Esophagus squamous epithelium (tissue), 5 donors: ENCODE data around the gene GIT1. TPM values are rescaled to one million over a fixed set of nuclear protein-coding genes. Genes with fewer than 3 reads are reported as not detected.
A peak's percentile ranks its signal among the peaks of the same experiment; 100 is the strongest.

Source experiments
- DNase-seq: peaks from one replicate; lab custom pipeline; 2025; lab: John Stamatoyannopoulos, UW
- H3K27ac ChIP-seq, 4 donors: fragments of 200-600 bp; sonication (generic); one replicate each; pipeline ENCODE4 v1.5.1; 2016 to 2019; ENCODE audit warnings: mild to moderate bottlenecking in 1 of 4
- H3K27me3 ChIP-seq, 4 donors: fragments of 200-600 bp; sonication (generic); 1 replicate in 3 of 4; 2 replicates in 1 of 4; pipeline versions ENCODE4 v1.5.1 to v1.6.0; 2017 to 2021; ENCODE audit warnings: antibody characterized with exemption in 1 of 4
- H3K36me3 ChIP-seq, 3 donors: fragments of 200-600 bp; sonication (generic); one replicate each; pipeline ENCODE4 v1.5.1; 2016 to 2019
- H3K4me1 ChIP-seq, 3 donors: fragments of 200-600 bp; sonication (generic); one replicate each; pipeline ENCODE4 v1.5.1; 2017 to 2019
- H3K4me3 ChIP-seq, 4 donors: fragments of 200-600 bp; sonication (generic); 1 replicate in 3 of 4; 2 replicates in 1 of 4; pipeline ENCODE4 v1.5.1; 2016 to 2019; ENCODE audit warnings: mild to moderate bottlenecking in 2 of 4, moderate library complexity in 1 of 4
- H3K9me3 ChIP-seq, 3 donors: fragments of 200-600 bp; sonication (generic); one replicate each; pipeline ENCODE4 v1.5.1; 2016 to 2019
- POLR2A ChIP-seq, 4 donors: fragments of 450-650 bp; IDR thresholded peaks; one replicate each; pipeline ENCODE4 v1.6.1; 2017; ENCODE audit warnings: antibody characterized with exemption in 4 of 4, mild to moderate bottlenecking in 4 of 4, moderate library complexity in 3 of 4
- WGBS, 2 donors: methylation state at CpG; one replicate each; pipeline ENCODE4 v1.1.5; 2018; 5-methylcytosine and 5-hydroxymethylcytosine counted together
- intact Hi-C: fragments of 100-400 bp; cut with DNase I; formaldehyde crosslinking; loops from one replicate; pipeline ENCODE4 v1.15.0; 2022
- total RNA-seq, 4 donors: library from RNA; depleted of rRNA; stranded (reverse); fragments of >200 nt; gene quantifications; one replicate each; pipeline ENCODE4 v1.1.0, GENCODE V29; 2016
- TF ChIP-seq, protein P1 (sequence below), 6 experiments: fragments of 450-650 bp in 4 of 6; fragments of 200-600 bp in 2 of 6; sonication (generic) in 2 of 6; IDR thresholded peaks; one replicate each; pipeline ENCODE4 v1.5.1; 2016 to 2019; ENCODE audit warnings: antibody characterized with exemption in 6 of 6, mild to moderate bottlenecking in 4 of 6, moderate library complexity in 4 of 6
- donor health status: DM: yes; HTN: yes; CAD: no.

The GIT1 gene
- total RNA-seq, 4 donors from 2014 or later = 24.0 to 45.4 (median 29.6) TPM

DNA sequence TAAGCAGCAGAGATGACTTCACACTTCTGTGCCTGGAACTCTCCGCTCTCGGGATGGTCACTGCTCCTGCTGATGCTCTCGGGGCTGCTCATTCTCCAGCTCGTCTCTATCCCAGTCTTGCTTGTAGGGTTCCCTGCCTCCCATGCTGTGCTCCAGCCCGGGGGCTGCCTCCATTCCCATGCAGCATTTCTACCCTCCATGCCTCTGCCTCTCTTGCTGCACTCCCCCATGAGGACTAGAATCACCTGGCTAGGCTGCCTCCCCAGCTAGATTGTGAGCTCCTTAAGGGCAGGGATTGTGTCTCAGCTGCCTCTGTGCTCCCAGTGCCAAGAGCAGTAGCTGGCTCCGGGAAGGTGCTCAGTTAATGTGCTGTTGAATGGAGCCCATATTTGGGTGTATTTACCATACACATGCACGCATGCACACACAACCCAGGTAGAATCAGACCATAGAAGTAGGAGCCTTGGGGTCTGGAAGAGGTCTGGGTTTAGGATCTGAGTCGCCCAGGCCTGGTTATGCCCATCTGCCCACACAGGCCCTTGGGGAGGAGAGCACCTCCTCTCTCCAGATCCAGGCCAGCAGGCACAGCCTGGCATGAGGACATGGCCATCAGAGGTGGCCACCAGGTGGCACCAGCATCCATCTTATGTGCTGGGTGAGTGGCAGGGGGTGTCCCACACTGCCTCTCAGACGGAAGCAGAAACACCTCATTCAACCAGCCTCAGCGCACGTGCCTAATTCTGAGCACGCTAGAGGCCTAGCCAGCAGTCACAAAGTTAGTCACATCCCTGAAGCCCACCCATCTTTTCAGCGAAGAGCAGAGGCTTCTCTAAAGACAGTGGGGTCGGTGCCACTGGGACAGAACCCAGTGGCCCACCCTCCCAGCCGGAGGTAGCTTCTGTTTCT lies 9.3 kb downstream of the GIT1 start:
- H3K4me1 ChIP-seq = peaks cover 51 to 81% (median 53%) of the 10 kb centered on the region in 3 donors
- peak overlapping the region in 3 of 4 donors; percentile 54 to 93 (median 70) for H3K27ac ChIP-seq
- WGBS, 2 donors = 45 to 48% methylated on average over 14 to 15 of the region's 15 CpGs

DNA sequence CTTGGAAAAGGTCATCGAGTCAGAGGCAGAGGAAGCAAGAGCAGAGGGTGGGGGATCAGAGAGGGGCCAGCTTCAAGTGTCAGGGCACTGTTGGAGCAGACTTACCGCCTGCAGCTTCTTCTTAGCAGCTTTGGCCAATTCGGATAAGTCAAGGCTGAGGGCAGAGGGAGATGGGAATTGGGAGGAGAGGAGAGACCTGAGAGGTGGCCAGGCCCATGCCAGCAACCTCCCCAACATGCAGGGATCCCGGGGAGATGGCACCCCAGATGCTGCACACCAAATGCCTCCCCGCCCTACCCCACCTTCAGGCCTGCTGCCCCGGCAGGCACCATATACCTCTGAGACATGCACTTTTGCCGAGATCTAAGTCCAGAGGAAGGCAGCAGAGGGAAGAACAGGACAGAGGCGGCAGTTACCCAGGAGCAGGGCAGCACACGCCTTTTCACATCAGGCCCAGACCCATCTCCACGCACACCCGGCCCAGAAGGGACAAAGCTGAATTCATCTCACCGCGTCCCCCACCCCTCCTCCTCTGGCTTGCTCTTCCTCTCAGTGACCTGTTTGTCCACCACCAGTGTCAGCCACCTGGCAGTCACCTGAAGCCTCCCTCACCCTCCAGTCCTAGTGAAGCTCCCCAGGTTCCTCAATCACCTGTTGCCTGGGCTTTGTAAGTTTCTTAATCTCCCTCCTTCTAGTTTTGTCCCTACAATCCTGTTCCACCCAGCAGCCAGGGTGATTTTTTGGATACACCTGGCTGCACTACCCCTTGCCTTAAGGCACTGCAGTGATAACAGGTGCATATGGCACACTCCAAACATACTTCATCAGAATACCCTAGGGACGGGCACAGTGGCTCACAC lies 10.6 kb downstream of the GIT1 start:
- Histone ChIP-seq H3K27me3 (no peaks in the 10 kb centered on the region), H3K4me1 (peaks cover 38 to 69% (median 44%) of the 10 kb centered on the region in 3 donors), H3K4me3 (no peak overlapping the region), H3K9me3 (no peaks in the 10 kb centered on the region), H3K36me3 (peaks cover 21 to 91% (median 51%) of the 10 kb centered on the region in 3 donors), H3K27ac (peak overlapping the region in 2 of 4 donors; percentile 49 to 55)
- TF ChIP-seq POLR2A (IDR thresholded peaks at IDR 0.05) = no peak
- intact Hi-C loops = no loop called here
- no peak for DNase-seq
- WGBS, 2 donors = 73 to 74% methylated on average over 8 to 11 of the region's 14 CpGs

More for the DNA sequence above, 9.3 kb downstream of the GIT1 start:
- H3K9me3 ChIP-seq = no peaks in the 10 kb centered on the region
- H3K36me3 ChIP-seq = peaks cover 20 to 78% (median 44%) of the 10 kb centered on the region in 3 donors
- no peak for DNase-seq
- no peak overlapping the region for H3K4me3 ChIP-seq
- intact Hi-C loops = no loop called here
- TF ChIP-seq, protein P1, sequence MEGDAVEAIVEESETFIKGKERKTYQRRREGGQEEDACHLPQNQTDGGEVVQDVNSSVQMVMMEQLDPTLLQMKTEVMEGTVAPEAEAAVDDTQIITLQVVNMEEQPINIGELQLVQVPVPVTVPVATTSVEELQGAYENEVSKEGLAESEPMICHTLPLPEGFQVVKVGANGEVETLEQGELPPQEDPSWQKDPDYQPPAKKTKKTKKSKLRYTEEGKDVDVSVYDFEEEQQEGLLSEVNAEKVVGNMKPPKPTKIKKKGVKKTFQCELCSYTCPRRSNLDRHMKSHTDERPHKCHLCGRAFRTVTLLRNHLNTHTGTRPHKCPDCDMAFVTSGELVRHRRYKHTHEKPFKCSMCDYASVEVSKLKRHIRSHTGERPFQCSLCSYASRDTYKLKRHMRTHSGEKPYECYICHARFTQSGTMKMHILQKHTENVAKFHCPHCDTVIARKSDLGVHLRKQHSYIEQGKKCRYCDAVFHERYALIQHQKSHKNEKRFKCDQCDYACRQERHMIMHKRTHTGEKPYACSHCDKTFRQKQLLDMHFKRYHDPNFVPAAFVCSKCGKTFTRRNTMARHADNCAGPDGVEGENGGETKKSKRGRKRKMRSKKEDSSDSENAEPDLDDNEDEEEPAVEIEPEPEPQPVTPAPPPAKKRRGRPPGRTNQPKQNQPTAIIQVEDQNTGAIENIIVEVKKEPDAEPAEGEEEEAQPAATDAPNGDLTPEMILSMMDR (IDR thresholded peaks at IDR 0.05) = peak; percentile 81 to 96 (median 93)
- TF ChIP-seq POLR2A (IDR thresholded peaks at IDR 0.05) = no peak
- no peaks in the 10 kb centered on the region for H3K27me3 ChIP-seq

DNA sequence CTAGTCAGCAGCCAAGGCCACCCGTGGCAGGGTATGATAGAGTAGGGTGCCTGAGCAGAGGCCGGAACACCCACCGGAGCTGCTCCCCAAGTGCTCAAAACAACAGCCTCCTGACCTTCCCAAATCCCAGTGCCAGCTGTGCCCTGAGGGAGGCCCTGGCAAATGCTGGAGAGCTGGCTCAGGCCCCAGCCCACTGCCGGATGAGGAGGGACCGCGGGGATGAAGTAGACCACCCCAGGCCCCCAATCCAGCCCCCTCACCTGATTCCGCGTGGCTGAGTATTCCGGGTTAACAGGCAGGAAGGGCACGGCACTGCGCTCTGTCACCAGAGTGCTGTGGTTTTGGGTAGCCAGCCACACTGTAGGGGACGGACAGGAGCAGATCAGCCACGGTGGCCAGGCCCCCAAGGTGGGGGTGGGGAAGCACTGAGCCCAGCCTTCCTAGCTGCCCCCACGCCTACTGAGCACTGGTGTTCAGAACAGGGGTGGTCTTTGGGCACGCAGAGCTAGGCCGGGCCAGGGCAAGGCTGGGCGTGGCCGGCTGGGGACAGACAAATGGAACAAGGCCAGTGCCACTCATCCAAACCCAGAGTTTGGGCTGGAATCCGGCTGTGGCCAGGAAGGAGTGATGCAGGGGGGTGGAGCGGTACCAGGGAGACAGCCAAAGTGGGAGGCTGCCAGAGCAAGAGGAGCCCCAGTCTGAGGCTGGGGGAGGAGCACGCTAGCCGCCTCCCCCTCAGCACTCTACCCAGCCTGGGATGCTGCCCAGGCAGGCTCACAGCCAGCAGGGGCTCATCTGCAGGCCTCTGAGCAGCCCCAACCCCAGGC lies 11.8 kb downstream of the GIT1 start:
- 70 to 100% methylated on average over 1 to 3 of the region's 22 CpGs for WGBS, 2 donors
- Histone ChIP-seq H3K27ac (peak overlapping the region in 2 of 4 donors; percentile 55 to 65), H3K4me3 (no peak overlapping the region), H3K27me3 (no peaks in the 10 kb centered on the region), H3K9me3 (no peaks in the 10 kb centered on the region), H3K36me3 (peaks cover 21 to 97% (median 51%) of the 10 kb centered on the region in 3 donors), H3K4me1 (peaks cover 31 to 67% (median 34%) of the 10 kb centered on the region in 3 donors)
- TF ChIP-seq POLR2A (IDR thresholded peaks at IDR 0.05) = no peak
- TF ChIP-seq, protein P1 (IDR thresholded peaks at IDR 0.05) = no peak
- intact Hi-C loops = no loop called here
- DNase-seq = no peak

DNA sequence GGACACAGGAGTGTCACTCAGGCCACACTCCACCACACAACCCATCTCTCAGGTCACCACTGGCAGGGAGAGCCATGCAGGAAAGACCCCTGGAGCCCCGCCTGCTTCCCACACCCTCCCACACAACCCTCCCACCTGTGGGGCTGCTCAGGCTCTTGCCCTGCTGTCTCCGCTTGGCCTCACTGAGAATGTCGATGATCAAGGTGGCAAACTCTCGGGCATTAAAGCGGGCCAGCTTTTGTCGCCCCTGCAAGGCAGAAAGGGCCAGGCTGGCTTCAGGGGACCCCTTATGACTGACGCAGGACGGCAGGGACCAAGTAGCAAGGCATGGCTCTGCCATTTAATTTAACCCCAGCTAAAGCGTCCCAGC lies 12.5 kb downstream of the GIT1 start:
- WGBS, 2 donors = 90 to 100% methylated on average over 1 to 4 of the region's 9 CpGs
- Histone ChIP-seq H3K27me3 (no peaks in the 10 kb centered on the region), H3K9me3 (no peaks in the 10 kb centered on the region), H3K4me1 (peaks cover 33 to 67% (median 34%) of the 10 kb centered on the region in 3 donors), H3K36me3 (peaks cover 21 to 91% (median 51%) of the 10 kb centered on the region in 3 donors), H3K4me3 (no peak overlapping the region), H3K27ac (peak overlapping the region in 1 of 4 donors; percentile 55)
- TF ChIP-seq, protein P1 (IDR thresholded peaks at IDR 0.05) = no peak
- TF ChIP-seq POLR2A (IDR thresholded peaks at IDR 0.05) = no peak
- no peak for DNase-seq
- intact Hi-C loops = no loop called here
